DMS79 (cell line): Measurements from ENCODE around the gene KCTD19.
A peak's percentile ranks its signal among the peaks of the same experiment; 100 is the strongest.

Experiments
- DNase-seq: peaks from one replicate; lab custom pipeline; 2025; lab: John Stamatoyannopoulos, UW

Gene KCTD19

DNA sequence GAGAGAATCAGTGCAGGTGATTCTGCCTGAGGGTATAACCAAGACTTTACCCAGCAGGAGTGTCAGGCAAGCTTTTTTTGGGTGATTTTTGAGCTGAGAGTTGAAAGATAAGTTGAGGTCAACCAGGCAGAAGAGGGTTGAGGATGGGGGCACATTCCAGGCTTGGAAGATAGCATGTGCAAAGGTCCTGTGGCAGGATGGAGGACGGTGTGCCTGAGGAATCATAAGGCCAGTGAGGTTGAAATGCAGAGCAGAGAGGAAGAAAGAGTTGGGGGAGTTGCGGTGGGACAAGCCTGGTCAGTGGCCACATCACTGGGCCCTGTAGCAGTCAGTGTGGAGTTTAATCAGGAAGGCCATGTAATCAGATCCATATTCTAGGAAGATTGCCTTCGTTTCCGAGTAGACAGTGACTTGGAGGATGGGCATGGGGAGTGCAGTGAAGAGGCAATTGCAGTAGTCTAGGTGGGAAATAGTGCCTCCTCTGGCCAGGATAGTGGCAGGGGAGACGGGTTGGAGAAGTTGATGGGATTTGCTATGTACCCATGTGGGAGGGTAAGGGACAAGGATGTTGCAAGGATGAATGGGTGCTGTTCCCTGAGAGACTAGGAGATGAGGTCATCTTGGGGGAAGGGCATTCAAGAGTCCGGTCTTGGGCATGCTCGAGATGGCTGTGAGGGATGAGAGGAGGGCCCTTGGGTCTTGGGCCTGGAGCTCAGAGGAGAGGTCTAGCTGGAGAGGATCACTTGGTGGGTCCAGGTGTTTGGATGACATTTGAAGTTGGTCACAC lies 43.3 kb downstream of the KCTD19 start:
- no peak for DNase-seq

DNA sequence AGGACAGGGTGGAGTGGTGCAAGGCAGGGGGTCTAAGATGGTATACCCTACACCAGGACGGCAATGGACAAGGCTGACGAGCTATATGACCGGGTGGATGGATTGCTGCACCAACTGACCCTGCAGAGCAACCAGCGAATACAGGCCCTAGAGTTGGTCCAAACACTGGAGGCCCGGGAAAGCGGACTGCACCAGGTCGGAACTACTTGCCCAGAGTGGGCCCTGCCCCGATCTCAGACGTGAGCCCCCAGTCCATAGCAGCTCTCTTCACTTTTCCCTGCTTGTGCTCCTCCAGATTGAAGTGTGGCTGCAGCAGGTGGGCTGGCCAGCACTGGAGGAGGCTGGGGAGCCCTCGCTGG lies 44.1 kb downstream of the KCTD19 start:
- no peak for DNase-seq

DNA sequence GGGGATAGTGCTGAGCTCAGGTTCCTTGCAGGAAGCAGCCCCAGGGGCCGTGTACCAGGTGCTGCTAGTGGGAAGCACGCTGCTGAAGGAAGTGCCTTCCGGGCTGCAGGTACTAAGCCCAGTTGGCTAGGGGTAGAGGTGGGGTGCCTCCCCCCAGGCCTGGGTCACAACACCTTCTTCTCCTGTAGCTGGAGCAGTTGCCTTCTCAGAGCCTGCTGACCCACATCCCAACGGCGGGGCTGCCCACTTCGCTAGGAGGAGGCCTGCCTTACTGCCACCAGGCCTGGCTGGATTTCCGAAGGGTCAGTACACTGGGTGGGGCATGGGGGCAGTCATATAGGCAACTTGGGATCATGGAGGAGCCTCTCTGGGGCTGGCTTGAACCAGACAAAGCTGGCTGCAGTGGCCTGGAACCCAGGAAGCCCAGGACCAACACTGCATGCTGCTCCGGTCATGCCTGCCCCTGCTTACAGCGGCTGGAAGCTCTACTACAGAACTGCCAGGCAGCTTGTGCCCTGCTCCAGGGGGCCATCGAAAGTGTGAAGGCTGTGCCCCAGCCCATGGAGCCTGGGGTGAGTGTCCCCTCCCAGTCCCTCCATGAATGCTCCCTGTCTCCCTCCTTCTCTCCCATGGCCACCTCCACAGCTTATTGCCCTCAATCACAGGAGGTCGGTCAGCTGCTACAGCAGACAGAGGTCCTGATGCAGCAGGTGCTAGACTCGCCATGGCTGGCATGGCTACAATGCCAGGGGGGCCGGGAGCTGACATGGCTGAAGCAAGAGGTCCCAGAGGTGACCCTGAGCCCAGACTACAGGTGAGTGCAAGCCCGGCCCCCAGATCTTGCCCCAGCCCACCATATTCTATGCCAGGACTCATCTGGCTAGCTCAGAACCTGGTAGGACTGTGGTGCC lies 44.8 kb downstream of the KCTD19 start:
- DNase-seq = no peak

DNA sequence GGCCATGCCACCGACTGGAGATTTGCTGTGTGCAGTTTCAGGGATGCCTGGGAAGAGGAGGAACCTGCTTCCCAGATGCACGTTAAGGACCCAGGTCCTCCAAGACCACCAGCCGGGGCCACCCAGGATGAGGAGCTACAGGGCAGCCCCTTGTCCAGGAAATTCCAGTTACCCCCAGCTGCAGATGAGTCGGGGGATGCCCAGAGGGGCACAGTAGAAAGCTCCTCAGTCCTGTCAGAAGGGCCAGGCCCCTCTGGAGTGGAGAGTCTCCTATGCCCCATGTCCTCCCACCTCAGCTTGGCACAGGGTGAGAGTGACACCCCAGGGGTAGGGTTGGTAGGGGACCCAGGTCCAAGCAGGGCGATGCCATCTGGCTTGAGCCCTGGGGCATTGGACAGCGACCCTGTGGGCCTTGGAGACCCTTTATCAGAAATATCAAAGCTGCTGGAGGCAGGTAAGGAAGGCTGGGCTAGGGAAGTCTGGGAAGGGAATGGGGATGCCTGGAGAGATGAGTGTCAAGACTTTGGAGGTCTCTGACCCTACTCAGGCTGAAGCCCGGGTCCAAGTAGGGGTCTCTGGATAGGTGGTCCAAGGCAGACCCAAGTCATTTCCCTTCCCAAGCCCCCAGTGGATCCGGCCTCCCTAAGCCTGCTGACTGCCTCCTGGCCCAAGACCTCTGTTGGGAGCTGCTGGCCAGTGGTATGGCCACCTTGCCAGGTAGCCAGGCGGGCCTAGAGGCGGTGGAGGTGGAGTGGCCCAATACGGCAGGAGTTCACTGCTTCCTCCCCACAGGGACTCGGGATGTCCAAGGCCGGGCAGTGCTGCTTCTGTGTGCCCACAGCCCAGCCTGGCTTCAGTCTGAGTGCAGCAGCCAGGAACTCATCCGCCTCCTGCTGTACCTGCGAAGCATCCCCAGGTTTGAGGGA lies 46.2 kb downstream of the KCTD19 start:
- no peak for DNase-seq

DNA sequence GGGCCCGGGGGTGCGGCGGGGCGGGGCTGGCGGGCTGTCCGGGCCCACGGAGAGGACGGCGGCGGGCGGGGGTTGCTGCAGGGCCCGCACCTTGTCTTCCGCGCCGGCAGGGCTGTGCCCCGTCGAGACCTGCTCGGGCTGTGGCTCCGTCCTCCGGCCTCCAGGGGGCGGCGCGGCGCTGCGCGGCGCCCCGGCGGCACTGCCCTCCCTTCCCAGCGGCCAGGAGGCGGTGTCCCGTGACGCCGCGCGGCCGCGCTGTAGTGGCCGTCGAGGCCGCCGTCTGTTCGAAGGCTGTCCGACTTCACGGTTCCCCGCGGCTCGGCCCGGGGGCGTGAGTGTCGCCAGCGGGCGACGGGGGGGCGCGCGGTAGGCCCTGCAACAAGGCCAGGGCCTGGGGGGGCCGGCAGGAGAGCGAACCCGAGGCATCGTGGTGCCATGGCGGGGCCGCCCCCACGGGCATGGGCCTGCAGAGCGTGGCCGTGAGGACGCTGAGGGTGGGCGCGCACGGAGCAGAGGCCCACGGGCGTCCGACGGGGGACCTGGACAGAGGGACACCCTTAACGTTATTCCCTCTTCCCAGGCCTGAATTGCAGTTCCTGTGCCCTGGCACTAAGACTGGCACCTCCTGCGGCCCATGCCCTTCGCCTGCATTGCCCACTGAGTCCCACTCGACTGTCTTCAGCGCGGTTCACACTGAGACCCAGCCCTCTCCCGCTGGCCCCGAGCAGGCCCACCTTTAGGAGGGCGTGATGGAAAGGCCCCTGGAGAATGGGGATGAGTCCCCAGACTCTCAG lies 47.0 kb downstream of the KCTD19 start, which contains the start of gene PLEKHG4:
TSS of gene PLEKHG4 (plus strand) at position 237 of the 794 bp plus-strand sequence. CDS start at position 750, 513 bp downstream.
- peak; percentile 13 for DNase-seq

DNA sequence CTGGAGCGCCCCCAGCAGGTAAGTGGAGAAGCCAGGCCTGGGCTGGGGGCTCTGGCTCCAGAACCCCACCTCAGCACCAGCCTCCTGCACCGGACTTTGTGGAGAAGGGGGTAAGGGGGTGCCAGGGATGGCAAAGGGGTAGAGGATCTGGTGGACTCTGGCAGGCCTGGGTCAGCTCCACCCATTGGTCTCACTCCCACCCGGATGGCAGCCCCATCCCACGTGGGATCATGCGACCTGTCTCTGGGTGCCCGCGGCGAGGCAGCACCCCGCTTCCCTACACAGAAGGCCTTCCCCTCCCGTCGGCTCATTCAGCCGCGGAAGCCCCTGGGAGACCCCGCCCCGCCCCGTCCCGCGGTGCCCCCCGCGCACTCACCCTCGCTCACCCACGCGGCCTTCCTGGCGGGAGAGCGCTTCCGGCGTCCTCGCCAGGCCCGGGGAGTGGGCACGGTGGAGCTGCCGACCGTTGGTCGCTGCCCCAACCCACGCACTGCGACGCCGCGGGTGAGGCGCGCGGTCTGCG lies 47.7 kb downstream of the KCTD19 start:
- no peak for DNase-seq

DNA sequence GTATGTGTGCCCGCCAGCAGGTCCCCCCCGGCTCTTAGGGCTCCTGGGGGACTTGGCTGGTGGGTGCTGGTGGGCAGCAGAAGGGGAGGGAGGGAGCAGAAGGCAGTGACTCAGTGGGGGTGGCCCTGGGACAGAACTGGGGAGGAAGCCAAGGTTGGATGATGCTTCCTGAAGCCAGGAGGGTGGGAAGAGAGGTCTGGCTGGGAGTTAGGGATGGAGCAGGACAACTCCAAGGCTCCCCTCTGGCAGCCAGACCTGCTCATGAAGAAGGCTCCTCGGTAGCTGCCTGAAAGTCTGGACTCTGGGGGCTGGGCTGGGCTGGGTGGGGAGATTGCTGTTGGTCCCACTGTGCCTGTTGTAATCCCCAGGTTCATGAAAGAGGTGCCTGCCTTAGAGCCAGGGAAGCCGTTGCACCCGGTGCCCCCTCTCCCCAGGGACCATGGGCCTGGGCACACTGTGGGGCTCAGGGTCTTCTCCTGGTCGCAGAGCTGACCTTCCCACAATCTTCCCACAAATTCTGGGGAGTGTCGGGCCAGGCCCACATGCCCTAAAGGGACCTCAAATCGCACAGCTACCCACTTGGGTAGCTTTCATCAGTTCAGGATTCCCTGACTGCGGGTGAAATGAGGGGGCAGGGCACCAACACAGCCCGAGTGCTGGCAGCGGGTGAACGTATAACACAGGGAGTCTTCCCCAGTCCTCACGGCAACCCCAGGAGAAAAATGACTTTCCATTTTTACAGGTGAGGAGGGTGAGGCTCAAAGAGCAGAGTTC lies 48.4 kb downstream of the KCTD19 start:
- no peak for DNase-seq

DNA sequence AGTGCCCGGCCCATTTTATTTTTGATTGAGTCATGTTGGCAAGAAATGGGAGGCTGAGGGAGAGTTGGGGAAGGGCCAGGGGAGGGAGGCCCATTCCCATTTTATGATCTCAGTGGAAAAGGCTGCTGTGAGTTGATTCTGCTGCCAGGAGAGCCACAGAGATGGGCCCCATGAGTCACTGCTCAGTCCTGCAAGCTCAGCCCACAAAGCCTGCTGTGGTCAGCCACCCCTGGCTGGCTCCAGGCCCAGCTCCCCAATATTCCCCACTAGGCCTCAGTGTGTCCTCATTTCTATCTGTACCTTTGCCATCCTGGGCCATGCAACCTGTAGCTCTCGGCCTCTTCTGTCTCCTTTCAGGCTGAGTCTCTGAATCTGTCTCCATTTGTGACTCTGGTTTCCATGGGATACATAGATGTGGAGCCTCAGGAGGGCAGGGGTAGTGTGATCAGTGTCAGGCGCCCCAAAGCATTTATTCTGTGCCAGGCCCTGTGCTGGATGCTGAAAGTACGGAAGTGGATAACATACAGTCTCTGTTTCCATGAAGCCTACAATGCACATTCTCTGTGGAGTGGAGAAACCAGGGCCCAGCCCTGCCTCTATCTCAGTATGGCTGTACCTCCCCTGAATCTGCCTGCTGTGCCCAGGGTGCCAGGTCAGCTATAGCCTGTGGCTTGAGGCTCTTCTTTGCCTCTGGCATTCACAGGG lies 49.1 kb downstream of the KCTD19 start:
- DNase-seq = no peak

DNA sequence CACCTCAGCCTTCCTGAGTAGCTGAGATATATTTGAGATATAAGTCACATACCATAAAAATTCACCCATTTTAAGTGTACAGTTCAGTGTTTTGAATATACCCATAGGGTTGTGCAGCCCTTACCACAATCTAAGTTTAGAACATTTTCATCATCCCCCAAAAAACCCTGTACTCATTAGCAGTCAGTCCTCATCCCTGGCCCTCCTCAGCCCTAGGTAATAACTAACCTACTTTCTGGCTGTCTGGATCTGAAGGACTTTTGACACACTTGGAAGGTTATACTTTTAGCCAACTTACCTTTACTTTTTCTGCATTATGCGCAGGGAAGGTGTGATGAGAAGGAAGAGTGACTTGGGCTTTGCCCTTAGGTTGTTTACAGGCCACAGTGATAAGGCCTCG lies 51.2 kb downstream of the KCTD19 start:
- no peak for DNase-seq

DNA sequence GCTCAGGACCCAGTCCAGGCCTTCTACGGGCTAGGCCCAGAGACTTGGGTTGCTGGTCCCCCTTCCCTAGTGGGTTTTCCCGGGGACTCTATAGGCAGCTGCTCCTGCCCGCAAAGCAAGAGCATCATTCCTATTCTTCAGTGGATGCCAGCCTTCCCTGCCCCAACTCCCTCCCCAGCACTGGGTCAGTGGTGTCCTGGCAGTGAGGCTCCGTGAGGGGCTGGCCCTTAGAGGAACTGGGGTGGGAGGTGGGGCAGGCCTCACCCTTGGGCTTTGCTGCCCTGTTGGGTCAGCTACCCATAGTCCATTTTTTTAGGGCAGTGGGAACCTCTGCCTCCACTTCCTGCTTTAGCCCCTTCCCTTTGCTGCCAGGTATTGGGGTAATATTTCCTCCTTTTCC lies 55.1 kb downstream of the KCTD19 start:
- DNase-seq = no peak

DNA sequence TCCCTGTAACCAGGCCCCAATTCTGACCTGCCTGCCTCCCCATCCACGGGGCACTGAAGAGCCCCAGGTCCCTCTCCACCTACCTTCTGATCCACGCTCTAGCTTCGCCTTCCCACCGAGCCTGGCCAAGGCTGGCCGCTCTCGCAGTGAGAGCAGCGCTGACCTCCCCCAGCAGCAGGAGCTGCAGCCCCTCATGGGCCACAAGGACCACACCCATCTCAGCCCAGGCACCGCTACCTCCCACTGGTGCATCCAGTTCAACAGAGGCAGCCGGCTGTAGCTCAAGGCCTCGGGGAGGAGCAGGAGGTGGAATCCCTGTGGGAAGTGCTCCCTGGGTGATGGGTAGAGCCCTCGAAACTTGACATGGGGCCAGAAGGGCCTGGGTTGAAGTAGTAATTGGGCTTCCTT lies 55.6 kb downstream of the KCTD19 start:
- DNase-seq = no peak

DNA sequence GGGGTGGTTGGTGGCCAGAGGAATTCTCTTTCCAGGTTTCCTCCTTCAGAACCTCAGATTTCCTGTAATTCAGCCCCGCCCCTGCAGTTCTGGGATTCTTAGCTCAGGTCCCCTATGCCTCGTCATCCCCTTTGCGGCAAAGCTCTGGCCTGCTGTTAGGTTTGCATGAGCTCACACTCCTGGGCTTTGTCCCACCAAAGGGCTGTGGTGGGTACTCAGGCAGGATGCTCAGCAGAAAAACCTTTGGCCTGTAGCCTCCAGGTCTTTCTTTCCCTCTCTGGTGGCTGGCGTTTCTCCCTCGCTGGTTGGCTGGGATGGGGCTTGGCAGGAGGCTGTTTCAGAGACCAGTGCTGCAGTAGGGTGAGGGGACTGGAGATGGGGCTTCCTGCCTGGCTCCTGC lies 56.8 kb downstream of the KCTD19 start:
- no peak for DNase-seq

DNA sequence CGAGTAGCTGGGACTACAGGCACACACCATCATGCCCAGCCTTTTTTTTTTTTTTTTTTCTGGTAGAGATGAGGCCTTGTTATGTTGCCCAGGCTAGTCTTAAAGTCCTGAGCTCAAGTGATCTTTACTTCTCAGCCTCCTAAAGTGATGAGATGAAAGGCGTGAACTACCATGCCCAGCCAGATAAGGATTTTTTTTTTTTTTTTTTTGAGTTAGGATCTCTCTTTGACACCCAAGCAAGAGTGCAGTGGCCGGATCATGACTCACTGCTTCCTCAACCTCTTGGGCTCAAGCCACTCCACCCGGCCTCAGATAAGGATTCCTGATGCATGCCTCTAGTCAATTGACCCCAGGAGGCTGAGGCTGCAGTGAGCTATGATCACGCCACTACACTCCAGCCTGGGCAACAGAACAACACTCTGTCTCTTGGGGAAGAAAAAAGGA lies 58.4 kb downstream of the KCTD19 start:
- no peak for DNase-seq

DNA sequence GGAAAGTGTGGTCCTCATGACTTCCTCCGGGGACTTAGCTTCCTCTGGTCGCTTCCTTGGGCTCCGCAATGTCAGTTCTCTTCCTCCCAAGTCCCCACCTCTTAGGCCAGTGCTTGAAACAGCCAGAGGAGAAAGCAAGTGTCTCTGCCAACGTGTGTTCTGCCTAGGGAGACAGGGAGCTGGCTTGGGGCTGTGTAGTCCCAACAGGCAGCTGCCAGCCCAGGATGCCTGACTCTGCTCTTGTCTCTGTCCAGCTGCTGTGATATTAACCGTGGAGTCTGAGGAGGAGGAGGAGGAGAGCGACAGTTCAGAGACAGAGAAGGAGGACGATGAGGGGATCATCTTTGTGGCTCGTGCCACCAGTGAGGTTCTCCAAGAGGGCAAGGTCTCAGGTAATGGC lies 60.7 kb downstream of the KCTD19 start:
- DNase-seq = no peak

DNA sequence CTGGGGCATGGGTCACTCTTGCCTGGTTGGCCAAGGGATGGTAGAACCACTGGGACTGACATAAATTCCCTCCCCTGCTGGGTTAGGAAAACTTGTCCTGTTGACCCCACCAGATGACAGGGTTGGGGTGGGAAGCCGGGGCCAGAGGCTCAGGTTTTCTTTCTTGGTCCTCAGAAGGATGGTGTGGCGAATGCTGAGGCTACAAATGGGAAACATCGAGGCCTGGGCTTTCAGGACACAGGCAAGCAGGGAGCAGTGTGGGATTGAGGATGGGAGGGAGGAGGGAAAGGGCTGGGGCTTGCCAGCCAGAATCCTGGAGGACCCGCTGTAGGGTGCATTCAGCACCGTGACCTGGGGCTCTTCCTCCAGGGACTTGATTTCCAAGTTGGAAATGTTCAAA lies 61.7 kb downstream of the KCTD19 start:
- DNase-seq = no peak

DNA sequence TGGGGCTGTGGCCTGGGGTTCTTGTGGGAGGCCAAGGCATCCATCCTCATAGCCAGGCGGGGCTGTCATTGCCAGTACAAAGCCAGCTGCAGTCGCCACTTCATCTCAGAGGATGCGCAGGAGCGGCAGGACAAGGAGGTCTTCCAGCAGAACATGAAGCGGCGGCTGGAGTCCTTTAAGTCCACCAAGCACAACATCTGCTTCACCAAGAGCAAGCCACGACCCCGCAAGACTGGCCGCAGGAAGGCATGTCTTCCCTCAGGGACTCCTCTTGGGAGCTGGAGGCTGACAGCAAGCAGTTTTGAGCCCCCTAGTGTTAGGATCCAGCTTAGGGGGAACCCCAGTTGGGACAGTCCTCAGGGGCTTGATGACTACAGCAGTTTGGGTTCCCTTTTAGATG lies 62.3 kb downstream of the KCTD19 start:
- DNase-seq = no peak

DNA sequence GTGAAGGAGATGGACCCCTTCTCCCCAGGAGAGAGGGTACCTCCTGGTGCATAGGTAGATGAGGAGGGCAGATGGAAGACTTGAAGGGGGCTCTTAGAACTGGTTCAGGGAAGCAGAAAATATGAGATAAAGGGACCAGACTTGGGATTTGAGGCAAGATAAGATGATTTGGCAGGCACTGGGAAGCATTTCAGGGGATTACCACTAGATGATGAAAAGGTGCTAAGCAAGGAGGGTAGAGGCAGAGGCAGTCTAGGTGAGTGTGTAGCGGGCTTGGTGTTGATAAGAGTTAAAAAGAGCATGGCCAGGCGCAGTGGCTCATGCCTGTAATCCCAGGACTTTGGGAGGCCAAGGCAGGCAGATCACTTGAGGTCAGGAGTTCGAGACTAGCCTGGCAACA lies 63.3 kb downstream of the KCTD19 start:
- DNase-seq = no peak

DNA sequence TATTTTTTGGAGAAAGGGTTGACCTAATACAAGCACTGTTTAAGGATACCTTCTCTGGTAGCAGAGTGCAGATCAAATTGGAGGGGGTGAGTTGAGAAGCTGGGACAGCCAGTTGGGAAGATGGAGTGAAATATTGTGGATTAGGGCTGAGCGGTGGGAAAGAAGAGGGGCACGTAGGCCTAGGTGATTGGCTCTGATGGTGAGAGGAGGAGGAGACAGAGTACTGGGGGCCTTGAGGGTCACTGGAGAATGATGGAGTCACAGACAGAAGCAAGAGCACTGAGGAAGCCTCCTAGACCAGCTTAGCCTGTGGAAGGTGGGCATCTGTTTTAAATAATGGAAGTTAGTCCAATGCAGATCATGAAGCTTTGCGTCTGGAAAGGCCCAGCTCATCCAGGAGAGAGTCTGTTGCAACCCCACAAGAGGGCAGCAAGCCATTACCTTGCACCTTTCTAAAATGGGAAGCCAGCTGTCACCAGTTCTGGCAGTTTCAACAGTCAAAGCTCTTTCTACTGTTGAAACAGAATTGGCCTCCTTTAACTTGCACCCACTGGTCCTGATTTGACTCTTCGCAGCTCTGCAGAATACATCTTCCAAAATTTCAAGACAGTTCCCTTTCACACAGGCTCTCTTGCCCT lies 66.0 kb downstream of the KCTD19 start:
- no peak for DNase-seq

DNA sequence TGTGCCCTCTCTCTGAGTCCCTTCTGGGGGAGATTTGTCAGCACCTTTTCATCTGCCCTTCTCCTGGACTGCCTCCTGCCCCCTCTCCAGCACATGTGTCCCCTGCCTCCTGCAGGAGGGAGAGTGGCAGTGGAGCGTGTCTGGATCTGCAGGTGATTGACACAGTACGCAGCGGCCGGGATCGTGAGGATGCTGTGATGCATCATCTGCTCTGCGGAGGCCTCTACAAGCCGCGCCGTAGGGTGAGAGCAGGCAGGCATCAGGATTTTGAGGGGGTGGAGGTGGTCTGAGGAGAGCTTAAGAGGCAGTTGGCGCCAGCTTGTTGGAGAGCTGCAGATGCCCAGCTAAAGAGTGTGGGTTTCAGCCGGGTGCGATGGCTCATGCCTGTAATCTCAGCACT lies 66.8 kb downstream of the KCTD19 start:
- no peak for DNase-seq
